ENCODE measurements around the gene RTEL1.
"Not testable (repeated sequence)": the region's sequence is repeated elsewhere in the genome, so short reads cannot be mapped to it uniquely, and the experiment has no call there.

Gene RTEL1

GRCh38 chr20:63652192-63652980 lies 5.7 kb upstream of the RTEL1 start:
- DNase-seq = peak; percentile 15

- peak; percentile 70 for DNase-seq
These were observed 4.8 kb upstream of the RTEL1 start, which contains the start of gene STMN3 for GRCh38 chr20:63653041-63653973. TSS of gene STMN3 (minus strand) at chr20:63653424. CDS start at chr20:63653345, 79 bp downstream.

- DNase-seq = no peak
These were observed 4.0 kb upstream of the RTEL1 start for GRCh38 chr20:63653974-63654668.

- DNase-seq = no peak
These were observed 2.9 kb upstream of the RTEL1 start for GRCh38 chr20:63655249-63655648.

- DNase-seq = no peak
These were observed 1.7 kb upstream of the RTEL1 start for GRCh38 chr20:63656451-63656850.

GRCh38 chr20:63657260-63657936 lies 714 bp upstream of the RTEL1 start:
- no peak for DNase-seq

GRCh38 chr20:63658749-63659187 lies 656 bp downstream of the RTEL1 start:
- DNase-seq = no peak

- DNase-seq = no peak
These were observed 1.3 kb downstream of the RTEL1 start for GRCh38 chr20:63659370-63659769.

- not testable (repeated sequence) for DNase-seq
These were observed 2.1 kb downstream of the RTEL1 start for GRCh38 chr20:63660174-63660573.

GRCh38 chr20:63660622-63661021 lies 2.5 kb downstream of the RTEL1 start:
- no peak for DNase-seq

GRCh38 chr20:63661108-63661507 lies 3.0 kb downstream of the RTEL1 start:
- DNase-seq = no peak

GRCh38 chr20:63661959-63662812 lies 4.1 kb downstream of the RTEL1 start:
- DNase-seq = no peak

GRCh38 chr20:63662813-63663189 lies 4.7 kb downstream of the RTEL1 start:
- no peak for DNase-seq

GRCh38 chr20:63663332-63664066 lies 5.4 kb downstream of the RTEL1 start:
- no peak for DNase-seq

- DNase-seq = no peak
These were observed 6.2 kb downstream of the RTEL1 start for GRCh38 chr20:63664143-63664851.

GRCh38 chr20:63664861-63665594 lies 6.9 kb downstream of the RTEL1 start:
- DNase-seq = no peak

GRCh38 chr20:63665708-63666107 lies 7.6 kb downstream of the RTEL1 start:
- no peak for DNase-seq

GRCh38 chr20:63667858-63668257 lies 9.7 kb downstream of the RTEL1 start:
- no peak for DNase-seq

- DNase-seq = no peak
These were observed 10.2 kb downstream of the RTEL1 start for GRCh38 chr20:63668351-63668750.
